Stomach (tissue), 19 donors: ENCODE results near the gene WDR54. TPM values are rescaled to one million over a fixed set of nuclear protein-coding genes. Genes with fewer than 3 reads are reported as not detected.

Experiments used
- DNase-seq, 2 donors: peaks; one replicate each; pipeline versions ENCODE4 v3.0.0 to v3.0.0-alpha.2; 2013 to 2019
- H3K27ac ChIP-seq, 5 donors: fragments of 200-600 bp in 4 of 5; sonication (generic) in 4 of 5; one replicate each; pipeline ENCODE4 v1.5.1; 2013 to 2019; ENCODE audit warnings: mild to moderate bottlenecking in 1 of 5, moderate library complexity in 1 of 5
- H3K27me3 ChIP-seq, 3 donors: fragments of 200-600 bp; sonication (generic); one replicate each; pipeline ENCODE4 v1.5.1; 2017 to 2019; ENCODE audit warnings: mixed run types in 1 of 3
- H3K36me3 ChIP-seq, 4 donors: fragments of 200-600 bp; sonication (generic); 1 replicate in 3 of 4; 2 replicates in 1 of 4; pipeline ENCODE4 v1.5.1; 2016 to 2019
- H3K4me1 ChIP-seq, 4 donors: fragments of 200-600 bp; sonication (generic); one replicate each; pipeline ENCODE4 v1.5.1; 2016 to 2019
- H3K4me3 ChIP-seq, 4 donors: fragments of 200-600 bp; sonication (generic) in 3 of 4; one replicate each; pipeline ENCODE4 v1.5.1; 2016 to 2019; ENCODE audit warnings: mild to moderate bottlenecking in 1 of 4
- H3K9me3 ChIP-seq, 4 donors: fragments of 200-600 bp; sonication (generic); one replicate each; pipeline ENCODE4 v1.5.1; 2016 to 2019
- EP300 ChIP-seq: sonication (generic); formaldehyde crosslinking; IDR thresholded peaks from one replicate; pipeline ENCODE4 v1.6.1; 2017; ENCODE audit warnings: antibody characterized with exemption
- POLR2A ChIP-seq, 4 donors: fragments of 450-650 bp; IDR thresholded peaks; one replicate each; pipeline ENCODE4 v1.6.1; 2016; ENCODE audit warnings: antibody characterized with exemption in 4 of 4, control low read depth in 2 of 4, mild to moderate bottlenecking in 1 of 4, moderate library complexity in 1 of 4
- POLR2AphosphoS5 ChIP-seq, 3 donors: sonication (generic); formaldehyde crosslinking; IDR thresholded peaks; one replicate each; pipeline ENCODE4 v1.6.1; 2016; ENCODE audit warnings: antibody characterized with exemption in 3 of 3
- WGBS, 5 donors: extraction: QIAGEN DNeasy Blood & Tissue Kit in 3 of 5; methylation state at CpG; one replicate each; pipeline versions ENCODE4 v1.1.5 to v1.1.7; 2013 to 2018; 5-methylcytosine and 5-hydroxymethylcytosine counted together
- intact Hi-C: fragments of 100-400 bp; cut with DNase I; formaldehyde crosslinking; loops from one replicate; pipeline ENCODE4 v1.15.1; 2023; ENCODE audit warnings: low total_unique reads
- long read RNA-seq, 10 donors: transcript quantifications; one replicate each; lab custom pipeline, GENCODE V29; 2026
- polyA plus RNA-seq, 3 donors: library from polyadenylated mRNA; stranded (reverse); fragments of 200-250 nt; gene quantifications; one replicate each; pipeline ENCODE4 v1.2.3, GENCODE V29; 2013
- total RNA-seq, 5 donors: library from RNA; depleted of rRNA; stranded (reverse); fragments of >200 nt; gene quantifications; one replicate each; pipeline versions ENCODE4 v1.1.0 to v1.2.3, GENCODE V29; 2014 to 2016
- TF ChIP-seq, protein P1 (sequence below), 7 experiments: fragments of 450-650 bp in 4 of 7; fragments of 200-600 bp in 3 of 7; sonication (generic) in 3 of 7; IDR thresholded peaks; one replicate each; pipeline ENCODE4 v1.5.1; 2016 to 2019; ENCODE audit warnings: antibody characterized with exemption in 7 of 7, control low read depth in 2 of 7, mild to moderate bottlenecking in 1 of 7
- donor health status: healthy with polysubstance abuse.
- donor health status: Bipolar disorder and iron deficiency.
- donor health status: healthy.

Gene WDR54
- 1 to 10 TPM in 4 of 5 donors, not detected in 1; 3.5 to 9.8 (median 7.3) TPM for total RNA-seq
- polyA plus RNA-seq: 10 to 100 TPM; 10.5 to 12.8 (median 12.5) TPM
- long read RNA-seq, donor 1, partial matches to known transcripts: 0 of 5 reads
- long read RNA-seq, donor 1, other reads (novel, unspliced or antisense): 0 of 5 reads
- long read RNA-seq, donor 2, partial matches to known transcripts: 0 of 4 reads
- long read RNA-seq, donor 2, other reads (novel, unspliced or antisense): 0 of 4 reads
- long read RNA-seq, donor 3, partial matches to known transcripts: 0 of 2 reads
- long read RNA-seq, donor 3, other reads (novel, unspliced or antisense): 0 of 2 reads
- long read RNA-seq, donor 4, partial matches to known transcripts: 0 of 1 reads
- long read RNA-seq, donor 4, other reads (novel, unspliced or antisense): 0 of 1 reads
- long read RNA-seq, donor 5, partial matches to known transcripts: 0 of 6 reads
- long read RNA-seq, donor 5, other reads (novel, unspliced or antisense): 0 of 6 reads
- long read RNA-seq, donor 6: 0 reads
- long read RNA-seq, donor 7, transcript WDR54-201 (10 exons, 1,147 nt): major isoform, 8 of 9 reads
- long read RNA-seq, donor 7, partial matches to known transcripts: 0 of 9 reads
- long read RNA-seq, donor 7, other reads (novel, unspliced or antisense): 0 of 9 reads
- long read RNA-seq, donor 8, partial matches to known transcripts: 0 of 3 reads
- long read RNA-seq, donor 8, other reads (novel, unspliced or antisense): 0 of 3 reads
- long read RNA-seq, donor 9, partial matches to known transcripts: 5 of 10 reads
- long read RNA-seq, donor 9, other reads (novel, unspliced or antisense): 0 of 10 reads
- long read RNA-seq, donor 10, partial matches to known transcripts: 0 of 3 reads
- long read RNA-seq, donor 10, other reads (novel, unspliced or antisense): 0 of 3 reads

DNA sequence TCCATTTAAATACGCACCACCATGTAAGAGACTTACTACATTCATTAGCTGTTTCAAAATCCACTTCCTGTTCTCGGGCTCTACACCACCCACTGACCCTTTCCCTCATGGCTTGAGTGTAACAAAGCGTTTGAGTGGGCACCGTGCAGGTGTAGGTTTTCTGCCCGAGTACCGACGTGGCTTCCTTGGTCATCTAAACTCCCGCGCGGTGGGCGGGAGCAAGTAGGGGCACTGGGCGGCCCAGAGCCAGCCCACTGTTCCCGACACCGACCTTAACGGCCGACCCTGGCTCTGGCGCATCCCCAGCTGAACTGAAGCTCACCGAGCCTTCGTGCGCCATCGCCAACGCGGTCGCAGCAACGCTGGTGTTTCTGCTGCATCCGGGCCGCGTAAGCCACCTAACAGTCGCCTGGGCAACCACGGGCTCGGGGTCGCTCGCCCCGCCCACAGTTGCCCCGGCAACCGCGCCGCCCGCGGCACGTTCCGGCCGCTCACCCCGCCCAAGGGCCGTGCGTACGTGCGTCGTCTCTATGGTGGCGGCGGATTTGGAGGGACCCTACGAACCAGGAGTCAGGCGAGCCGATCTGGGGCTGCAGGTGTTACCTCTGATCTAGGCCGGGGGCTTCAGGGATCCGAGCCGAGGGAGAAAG lies at the start of gene WDR54, which contains the start of gene C2orf81:
Gene WDR54, plus strand, starts transcription at position 510 of the 650 bp plus-strand sequence. CDS start 424 bp downstream, outside the sequence.
Gene C2orf81, minus strand, starts transcription at position 399 of the 650 bp plus-strand sequence. Its CDS starts 59 bp downstream, at position 340.
- Histone ChIP-seq H3K27ac (peak within 1 kb of the TSS; percentile 62 to 84 (median 75)), H3K27me3 (no peaks in the 10 kb centered on the region), H3K4me1 (peaks cover 4 to 20% (median 19%) of the 10 kb centered on the region in 4 donors), H3K4me3 (peak within 1 kb of the TSS; percentile 64 to 82 (median 72)), H3K9me3 (no peaks in the 10 kb centered on the region), H3K36me3 (peaks cover 2 to 20% (median 17%) of the 10 kb centered on the region in 4 donors)
- 0% methylated on average over 20 to 57 of the region's 57 CpGs for WGBS, 5 donors
- intact Hi-C loops: no loop called here
- TF ChIP-seq, protein P1, sequence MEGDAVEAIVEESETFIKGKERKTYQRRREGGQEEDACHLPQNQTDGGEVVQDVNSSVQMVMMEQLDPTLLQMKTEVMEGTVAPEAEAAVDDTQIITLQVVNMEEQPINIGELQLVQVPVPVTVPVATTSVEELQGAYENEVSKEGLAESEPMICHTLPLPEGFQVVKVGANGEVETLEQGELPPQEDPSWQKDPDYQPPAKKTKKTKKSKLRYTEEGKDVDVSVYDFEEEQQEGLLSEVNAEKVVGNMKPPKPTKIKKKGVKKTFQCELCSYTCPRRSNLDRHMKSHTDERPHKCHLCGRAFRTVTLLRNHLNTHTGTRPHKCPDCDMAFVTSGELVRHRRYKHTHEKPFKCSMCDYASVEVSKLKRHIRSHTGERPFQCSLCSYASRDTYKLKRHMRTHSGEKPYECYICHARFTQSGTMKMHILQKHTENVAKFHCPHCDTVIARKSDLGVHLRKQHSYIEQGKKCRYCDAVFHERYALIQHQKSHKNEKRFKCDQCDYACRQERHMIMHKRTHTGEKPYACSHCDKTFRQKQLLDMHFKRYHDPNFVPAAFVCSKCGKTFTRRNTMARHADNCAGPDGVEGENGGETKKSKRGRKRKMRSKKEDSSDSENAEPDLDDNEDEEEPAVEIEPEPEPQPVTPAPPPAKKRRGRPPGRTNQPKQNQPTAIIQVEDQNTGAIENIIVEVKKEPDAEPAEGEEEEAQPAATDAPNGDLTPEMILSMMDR (IDR thresholded peaks at IDR 0.05): no peak
- TF ChIP-seq EP300 (no peak), POLR2AphosphoS5 (IDR thresholded peaks at IDR 0.05) (peak; percentile 8 to 86 (median 77)), POLR2A (IDR thresholded peaks at IDR 0.05) (peak in 1 of 4 donors; percentile 14)
- peak; percentile 89 to 97 for DNase-seq

- H3K36me3 ChIP-seq: peaks cover 56 to 74% (median 65%) of the 10 kb centered on the region in 4 donors
Measured at GRCh38 chr2:74372674-74373073, 48.9 kb upstream of the WDR54 start.

GRCh38 chr2:74373221-74373676 lies 48.3 kb upstream of the WDR54 start:
- TF ChIP-seq POLR2A (IDR thresholded peaks at IDR 0.05) (no peak), POLR2AphosphoS5 (IDR thresholded peaks at IDR 0.05) (peak in 1 of 3 donors; percentile 25)
- TF ChIP-seq, protein P1 (IDR thresholded peaks at IDR 0.05): no peak
- H3K4me3 ChIP-seq: no peak overlapping the region
- peaks cover 53 to 74% (median 63%) of the 10 kb centered on the region in 4 donors for H3K36me3 ChIP-seq
- intact Hi-C loops: no loop called here
- peak overlapping the region in 4 of 5 donors; percentile 67 to 81 (median 71) for H3K27ac ChIP-seq
- no peaks in the 10 kb centered on the region for H3K9me3 ChIP-seq
- peak; percentile 73 to 84 for DNase-seq
- peaks cover 15 to 41% (median 25%) of the 10 kb centered on the region in 4 donors for H3K4me1 ChIP-seq
- 36 to 57% (median 52%) methylated on average over 5 of the region's 5 CpGs for WGBS, 5 donors
- no peaks in the 10 kb centered on the region for H3K27me3 ChIP-seq

More at GRCh38 chr2:74372674-74373073, 48.9 kb upstream of the WDR54 start:
- WGBS, 5 donors: 88 to 93% (median 92%) methylated on average over 6 of the region's 6 CpGs
- no peak overlapping the region for H3K4me3 ChIP-seq
- H3K9me3 ChIP-seq: no peaks in the 10 kb centered on the region
- DNase-seq: no peak
- H3K27ac ChIP-seq: peak overlapping the region in 4 of 5 donors; percentile 67 to 81 (median 71)
- intact Hi-C loops: no loop called here
- H3K4me1 ChIP-seq: peaks cover 15 to 41% (median 25%) of the 10 kb centered on the region in 4 donors
- H3K27me3 ChIP-seq: no peaks in the 10 kb centered on the region
- TF ChIP-seq POLR2AphosphoS5 (IDR thresholded peaks at IDR 0.05): no peak
- TF ChIP-seq, protein P1 (IDR thresholded peaks at IDR 0.05): no peak
- TF ChIP-seq EP300: no peak
- no peak for TF ChIP-seq POLR2A (IDR thresholded peaks at IDR 0.05)
